Type B pancreatic cell (in vitro differentiated cells): ENCODE data around the gene TTC28. TPM values are rescaled to one million over a fixed set of nuclear protein-coding genes. Genes with fewer than 3 reads are reported as not detected.

Experiments used
- DNase-seq: peaks from one replicate; pipeline ENCODE4 v3.0.0; 2021; ENCODE audit warnings: mixed read lengths; ENCODE audit not compliant: unreplicated experiment; ENCODE audit errors: extremely low spot score
- H3K27ac Mint-ChIP-seq: 2 replicates; pipeline ENCODE4 v1.8.0; 2021; ENCODE audit warnings: mild to moderate bottlenecking, mixed read lengths
- H3K27me3 Mint-ChIP-seq: 2 replicates; pipeline ENCODE4 v1.8.0; 2021; ENCODE audit warnings: mixed read lengths
- H3K36me3 Mint-ChIP-seq: 2 replicates; pipeline ENCODE4 v1.8.0; 2021; ENCODE audit warnings: mixed read lengths
- H3K4me1 Mint-ChIP-seq: one replicate; pipeline ENCODE4 v1.8.0; 2021; ENCODE audit warnings: mixed read lengths; ENCODE audit not compliant: unreplicated experiment
- H3K4me3 Mint-ChIP-seq: 2 replicates; pipeline ENCODE4 v1.8.0; 2021; ENCODE audit warnings: mild to moderate bottlenecking, mixed read lengths
- H3K9me3 Mint-ChIP-seq: 2 replicates; pipeline ENCODE4 v1.8.0; 2021; ENCODE audit warnings: mixed read lengths
- CTCF ChIP-seq: fragments of 200-600 bp; sonication (generic); conservative IDR thresholded peaks from 2 replicates; pipeline ENCODE4 v1.5.0; 2021; ENCODE audit warnings: antibody characterized with exemption, mild to moderate bottlenecking
- total RNA-seq: library from RNA; stranded (reverse); gene quantifications from 2 replicates; pipeline ENCODE4 v1.2.1, GENCODE V29; 2021; ENCODE audit warnings: low replicate concordance

Gene TTC28
- total RNA-seq, 1 donor from 2014 or later: 59.2 TPM

DNA sequence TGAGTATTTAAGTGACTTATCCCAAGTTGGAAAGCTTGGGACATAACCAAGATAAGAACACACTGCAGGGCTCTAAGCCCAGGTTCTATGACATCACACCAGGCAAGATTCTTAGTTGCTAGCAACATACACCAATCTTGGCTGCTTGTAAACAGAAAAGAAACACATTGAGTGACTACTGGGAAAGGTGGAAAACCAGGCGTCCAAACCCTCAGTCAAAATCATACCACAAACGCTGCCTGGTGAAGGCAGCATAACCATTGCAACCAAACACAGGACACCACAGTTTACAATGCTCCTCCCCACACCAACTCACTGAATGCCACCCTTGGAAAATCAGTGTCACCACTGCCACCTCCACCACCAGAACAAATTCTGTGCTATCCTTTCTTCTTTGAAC lies 379.9 kb downstream of the TTC28 start:
- DNase-seq: no peak
- H3K9me3 Mint-ChIP-seq: no peaks in the 10 kb centered on the region
- no peaks in the 10 kb centered on the region for H3K36me3 Mint-ChIP-seq
- peaks cover 23% of the 10 kb centered on the region for H3K4me1 Mint-ChIP-seq
- no peak for TF ChIP-seq CTCF
- H3K27ac Mint-ChIP-seq: no peak overlapping the region
- no peak overlapping the region for H3K4me3 Mint-ChIP-seq
- no peaks in the 10 kb centered on the region for H3K27me3 Mint-ChIP-seq

GRCh38 chr22:28299309-28299708 lies 380.3 kb downstream of the TTC28 start:
- TF ChIP-seq CTCF: no peak
- Mint-ChIP-seq H3K27ac (no peak overlapping the region), H3K4me3 (no peak overlapping the region), H3K4me1 (peaks cover 19% of the 10 kb centered on the region), H3K9me3 (no peaks in the 10 kb centered on the region), H3K27me3 (no peaks in the 10 kb centered on the region), H3K36me3 (no peaks in the 10 kb centered on the region)
- no peak for DNase-seq

- no peak overlapping the region for H3K27ac Mint-ChIP-seq
- no peak overlapping the region for H3K4me3 Mint-ChIP-seq
- H3K27me3 Mint-ChIP-seq: no peaks in the 10 kb centered on the region
Observed at GRCh38 chr22:28297504-28297903, 382.1 kb downstream of the TTC28 start.

DNA sequence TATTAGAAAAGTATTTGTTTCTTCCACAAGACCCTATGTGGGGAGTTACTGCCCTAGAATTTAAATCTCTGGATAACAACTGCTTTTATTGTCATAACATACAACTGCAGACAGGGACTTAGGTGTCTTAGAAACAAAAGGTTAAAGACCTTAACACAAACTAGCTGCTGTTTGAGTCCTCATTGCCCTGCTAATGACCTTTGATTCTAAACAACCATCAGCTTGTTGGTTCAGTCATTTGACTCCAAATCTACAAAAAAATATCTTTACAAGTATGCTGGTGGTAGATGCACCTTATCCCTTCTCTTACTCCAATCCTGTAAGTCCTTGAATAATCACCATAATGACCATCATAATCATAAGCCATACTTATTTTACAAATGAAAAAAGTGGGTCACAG lies 383.2 kb downstream of the TTC28 start:
- H3K4me1 Mint-ChIP-seq: peaks cover 17% of the 10 kb centered on the region
- DNase-seq: no peak
- H3K27me3 Mint-ChIP-seq: no peaks in the 10 kb centered on the region
- H3K9me3 Mint-ChIP-seq: no peaks in the 10 kb centered on the region
- no peak overlapping the region for H3K4me3 Mint-ChIP-seq
- no peak for TF ChIP-seq CTCF
- no peak overlapping the region for H3K27ac Mint-ChIP-seq
- peaks cover 4% of the 10 kb centered on the region for H3K36me3 Mint-ChIP-seq

More at GRCh38 chr22:28297504-28297903, 382.1 kb downstream of the TTC28 start:
- Mint-ChIP-seq H3K9me3 (no peaks in the 10 kb centered on the region), H3K4me1 (peaks cover 17% of the 10 kb centered on the region), H3K36me3 (peaks cover 4% of the 10 kb centered on the region)
- TF ChIP-seq CTCF: no peak
- no peak for DNase-seq

GRCh38 chr22:28283068-28283654 lies 396.5 kb downstream of the TTC28 start:
- Mint-ChIP-seq H3K9me3 (no peaks in the 10 kb centered on the region), H3K4me1 (peaks cover 9% of the 10 kb centered on the region), H3K36me3 (no peaks in the 10 kb centered on the region), H3K27ac (no peak overlapping the region), H3K4me3 (no peak overlapping the region), H3K27me3 (no peaks in the 10 kb centered on the region)
- no peak for TF ChIP-seq CTCF
- no peak for DNase-seq
